Breast epithelium (tissue), 4 donors: ENCODE measurements around the gene MAST4. TPM values are rescaled to one million over a fixed set of nuclear protein-coding genes. Genes with fewer than 3 reads are reported as not detected.

ENCODE experiments used
- DNase-seq, 2 donors: peaks; one replicate each; pipeline ENCODE4 v3.0.0-alpha.2; 2019; ENCODE audit warnings: low spot score in 2 of 2
- H3K27ac ChIP-seq, 2 donors: fragments of 200-600 bp; sonication (generic) in 1 of 2; one replicate each; pipeline ENCODE4 v1.5.1; 2016 to 2019; ENCODE audit warnings: mild to moderate bottlenecking in 1 of 2
- H3K27me3 ChIP-seq, 2 donors: fragments of 200-600 bp; sonication (generic) in 1 of 2; one replicate each; pipeline versions ENCODE4 v1.5.1 to v1.6.0; 2017 to 2019; ENCODE audit warnings: control low read depth in 1 of 2, mild to moderate bottlenecking in 1 of 2
- H3K36me3 ChIP-seq: fragments of 200-600 bp; one replicate; pipeline ENCODE4 v1.5.1; 2019
- H3K4me1 ChIP-seq, 2 donors: fragments of 200-600 bp; sonication (generic); one replicate each; pipeline ENCODE4 v1.5.1; 2016 to 2019; ENCODE audit warnings: control low read depth in 1 of 2
- H3K4me3 ChIP-seq, 3 donors: fragments of 200-600 bp; sonication (generic); 1 replicate in 2 of 3; 2 replicates in 1 of 3; pipeline ENCODE4 v1.5.1; 2016 to 2019; ENCODE audit warnings: mild to moderate bottlenecking in 3 of 3, moderate library complexity in 2 of 3
- H3K9me3 ChIP-seq, 2 donors: fragments of 200-600 bp; sonication (generic) in 1 of 2; one replicate each; pipeline ENCODE4 v1.5.1; 2016 to 2019; ENCODE audit warnings: control low read depth in 1 of 2
- POLR2A ChIP-seq: fragments of 450-650 bp; IDR thresholded peaks from one replicate; pipeline ENCODE4 v1.6.1; 2016; ENCODE audit warnings: antibody characterized with exemption, mild to moderate bottlenecking, moderate library complexity
- POLR2AphosphoS5 ChIP-seq, 3 donors: sonication (generic); formaldehyde crosslinking; IDR thresholded peaks; one replicate each; pipeline ENCODE4 v1.6.1; 2017; ENCODE audit warnings: antibody characterized with exemption in 3 of 3
- intact Hi-C: fragments of 100-400 bp; cut with DNase I; formaldehyde crosslinking; loops from one replicate; pipeline ENCODE4 v1.15.1; 2023; ENCODE audit warnings: low total_unique reads
- total RNA-seq, 3 donors: library from RNA; depleted of rRNA; stranded (reverse); fragments of >200 nt; gene quantifications; one replicate each; pipeline ENCODE4 v1.1.0, GENCODE V29; 2016
- TF ChIP-seq, protein P1 (sequence below), 3 donors: fragments of 450-650 bp; IDR thresholded peaks; one replicate each; pipeline ENCODE4 v1.5.1; 2016 to 2017; ENCODE audit warnings: antibody characterized with exemption in 3 of 3, mild to moderate bottlenecking in 3 of 3, moderate library complexity in 3 of 3

The MAST4 gene
- total RNA-seq, 3 donors from 2014 or later, result 28.0 to 61.5 (median 50.1) TPM

DNA sequence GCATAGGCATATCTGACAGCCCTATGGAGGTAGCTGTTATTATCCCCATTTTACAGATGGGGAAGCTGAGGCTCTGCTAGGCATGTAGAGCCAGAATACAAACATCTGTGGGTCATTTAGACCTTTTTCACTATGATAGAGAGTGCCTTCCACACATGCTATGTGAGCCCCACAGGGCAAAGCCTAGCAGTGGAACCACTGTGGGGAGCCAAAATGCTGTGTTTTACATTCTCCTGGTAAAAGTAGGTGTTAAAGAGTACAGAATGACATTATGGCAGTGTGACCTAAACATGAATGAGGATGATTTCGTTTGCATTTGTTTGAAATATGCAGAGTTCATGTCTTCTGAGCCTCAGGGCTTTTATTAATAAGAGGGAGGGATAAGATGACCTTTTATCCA, 265.2 kb downstream of the MAST4 start:
- no peak for DNase-seq
- Histone ChIP-seq H3K4me1 (no peaks in the 10 kb centered on the region), H3K27ac (no peak overlapping the region), H3K9me3 (no peaks in the 10 kb centered on the region), H3K4me3 (no peak overlapping the region), H3K27me3 (no peaks in the 10 kb centered on the region), H3K36me3 (no peaks in the 10 kb centered on the region)
- intact Hi-C loops, result no loop called here
- TF ChIP-seq, protein P1, sequence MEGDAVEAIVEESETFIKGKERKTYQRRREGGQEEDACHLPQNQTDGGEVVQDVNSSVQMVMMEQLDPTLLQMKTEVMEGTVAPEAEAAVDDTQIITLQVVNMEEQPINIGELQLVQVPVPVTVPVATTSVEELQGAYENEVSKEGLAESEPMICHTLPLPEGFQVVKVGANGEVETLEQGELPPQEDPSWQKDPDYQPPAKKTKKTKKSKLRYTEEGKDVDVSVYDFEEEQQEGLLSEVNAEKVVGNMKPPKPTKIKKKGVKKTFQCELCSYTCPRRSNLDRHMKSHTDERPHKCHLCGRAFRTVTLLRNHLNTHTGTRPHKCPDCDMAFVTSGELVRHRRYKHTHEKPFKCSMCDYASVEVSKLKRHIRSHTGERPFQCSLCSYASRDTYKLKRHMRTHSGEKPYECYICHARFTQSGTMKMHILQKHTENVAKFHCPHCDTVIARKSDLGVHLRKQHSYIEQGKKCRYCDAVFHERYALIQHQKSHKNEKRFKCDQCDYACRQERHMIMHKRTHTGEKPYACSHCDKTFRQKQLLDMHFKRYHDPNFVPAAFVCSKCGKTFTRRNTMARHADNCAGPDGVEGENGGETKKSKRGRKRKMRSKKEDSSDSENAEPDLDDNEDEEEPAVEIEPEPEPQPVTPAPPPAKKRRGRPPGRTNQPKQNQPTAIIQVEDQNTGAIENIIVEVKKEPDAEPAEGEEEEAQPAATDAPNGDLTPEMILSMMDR (IDR thresholded peaks at IDR 0.05), result no peak
- no peak for TF ChIP-seq POLR2A
- TF ChIP-seq POLR2AphosphoS5 (IDR thresholded peaks at IDR 0.05), result no peak

DNA sequence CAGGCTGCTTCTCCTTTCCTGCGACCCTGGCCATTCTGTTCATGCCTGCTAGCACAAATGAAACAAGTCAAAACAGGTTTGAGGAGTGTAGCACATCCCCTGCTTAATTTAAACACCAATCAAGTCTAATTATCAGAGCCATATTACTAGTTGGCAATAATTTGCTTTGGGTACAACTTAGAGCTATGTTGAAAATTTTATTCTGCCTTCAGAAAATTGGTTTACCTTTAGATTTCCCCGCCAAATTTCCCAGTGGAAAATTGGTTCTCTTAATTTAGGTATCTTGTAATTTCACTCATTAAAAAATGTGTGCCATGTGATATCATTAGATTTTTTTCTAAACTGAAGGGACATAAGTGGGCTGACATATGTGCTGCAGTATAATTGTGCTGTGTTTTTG, 265.8 kb downstream of the MAST4 start:
- Histone ChIP-seq H3K27me3 (no peaks in the 10 kb centered on the region), H3K27ac (no peak overlapping the region), H3K9me3 (no peaks in the 10 kb centered on the region), H3K36me3 (no peaks in the 10 kb centered on the region), H3K4me3 (no peak overlapping the region), H3K4me1 (no peaks in the 10 kb centered on the region)
- no peak for DNase-seq
- no peak for TF ChIP-seq POLR2A
- TF ChIP-seq, protein P1 (IDR thresholded peaks at IDR 0.05), result no peak
- no peak for TF ChIP-seq POLR2AphosphoS5 (IDR thresholded peaks at IDR 0.05)
- intact Hi-C loops, result no loop called here

DNA sequence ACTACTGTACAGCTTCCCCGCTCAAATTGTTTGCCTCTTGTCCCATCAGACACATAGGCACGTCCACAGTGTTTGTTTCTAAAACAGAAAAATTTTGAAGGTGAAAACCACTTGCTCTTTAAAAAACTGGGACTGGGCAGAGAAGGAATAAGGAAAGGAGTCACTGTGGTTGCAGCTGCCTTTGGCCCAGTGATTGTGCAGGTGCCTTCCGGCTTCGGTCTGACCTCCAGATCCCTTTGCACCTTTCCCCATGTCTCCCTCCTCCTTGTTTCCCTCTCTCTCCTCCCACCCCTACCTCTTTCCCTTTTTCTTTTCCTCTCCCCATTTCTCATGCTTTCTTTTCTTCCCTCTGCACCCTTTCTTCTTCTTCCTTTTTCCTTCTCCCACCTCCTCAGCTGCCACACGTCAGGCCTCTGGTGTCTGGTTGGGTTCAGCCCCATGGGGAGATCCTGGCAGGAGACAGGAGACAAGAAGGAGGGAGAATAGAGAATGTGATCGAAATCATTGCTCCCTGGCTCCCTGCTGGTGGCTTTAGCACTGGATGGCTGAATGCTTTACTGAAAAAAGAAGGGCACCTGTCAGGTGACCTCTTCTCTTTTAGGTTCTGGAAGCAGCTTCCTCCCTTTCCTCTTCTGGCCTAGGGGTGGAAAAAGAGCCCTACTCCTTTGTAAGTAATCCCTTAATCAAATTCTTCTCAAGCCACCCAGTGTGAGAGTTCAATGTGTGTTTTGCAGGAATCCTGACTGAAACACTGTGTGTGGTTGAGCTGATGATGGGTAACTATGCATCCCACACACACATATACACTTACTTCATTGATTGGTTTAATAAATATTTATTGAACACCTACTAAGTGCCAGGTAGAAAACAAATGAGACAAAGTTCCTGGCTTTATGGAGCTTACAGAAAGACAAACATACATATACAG, 267.3 kb downstream of the MAST4 start:
- H3K27ac ChIP-seq, result no peak overlapping the region
- intact Hi-C loops, result no loop called here
- no peak for DNase-seq
- no peaks in the 10 kb centered on the region for H3K9me3 ChIP-seq
- H3K4me3 ChIP-seq, result no peak overlapping the region
- H3K36me3 ChIP-seq, result no peaks in the 10 kb centered on the region
- H3K4me1 ChIP-seq, result no peaks in the 10 kb centered on the region
- TF ChIP-seq, protein P1 (IDR thresholded peaks at IDR 0.05), result no peak
- TF ChIP-seq POLR2AphosphoS5 (IDR thresholded peaks at IDR 0.05), result no peak
- no peak for TF ChIP-seq POLR2A
- no peaks in the 10 kb centered on the region for H3K27me3 ChIP-seq

DNA sequence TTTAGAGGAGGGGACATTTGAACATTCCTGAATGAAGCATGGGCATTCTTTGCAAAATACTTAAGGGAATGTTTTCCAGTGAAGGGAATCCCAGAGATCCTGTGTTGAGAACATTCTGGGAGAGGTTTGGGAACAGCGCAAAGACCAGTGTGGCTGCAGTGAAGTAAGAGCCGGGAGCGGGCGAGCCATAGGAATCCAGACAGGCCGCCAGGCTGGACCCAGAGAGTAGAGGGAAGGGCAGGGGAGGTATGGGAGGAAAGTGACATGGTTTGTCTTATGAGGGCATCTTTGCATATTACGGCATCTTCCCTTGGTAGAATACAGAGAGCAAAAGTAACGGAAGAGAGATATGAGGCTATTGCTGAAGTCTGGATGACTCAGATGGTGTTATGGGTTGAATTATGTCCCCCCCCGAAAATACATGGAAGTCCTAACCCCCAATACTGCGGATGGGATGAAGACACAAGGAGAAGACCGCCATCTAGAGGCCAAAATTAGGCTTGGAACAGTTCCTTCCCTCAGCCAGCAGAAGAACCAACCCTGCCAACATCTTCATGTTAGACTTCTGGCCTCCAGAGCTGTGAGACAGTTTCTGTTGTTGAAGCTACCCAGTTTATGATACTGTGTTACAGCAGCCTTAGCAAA, 268.2 kb downstream of the MAST4 start:
- TF ChIP-seq POLR2AphosphoS5 (IDR thresholded peaks at IDR 0.05), result no peak
- TF ChIP-seq, protein P1 (IDR thresholded peaks at IDR 0.05), result peak in 1 of 3 donors; percentile 14
- H3K9me3 ChIP-seq, result no peaks in the 10 kb centered on the region
- intact Hi-C loops, result no loop called here
- H3K4me1 ChIP-seq, result no peaks in the 10 kb centered on the region
- H3K4me3 ChIP-seq, result no peak overlapping the region
- H3K36me3 ChIP-seq, result no peaks in the 10 kb centered on the region
- no peak for DNase-seq
- H3K27me3 ChIP-seq, result no peaks in the 10 kb centered on the region
- H3K27ac ChIP-seq, result no peak overlapping the region
